T-helper 9 cell (primary cell): ENCODE results near the gene SLC5A6.

Source experiments
- DNase-seq: peaks from one replicate; pipeline ENCODE4 v3.0.0-alpha.2; 2020

SLC5A6 gene

DNA sequence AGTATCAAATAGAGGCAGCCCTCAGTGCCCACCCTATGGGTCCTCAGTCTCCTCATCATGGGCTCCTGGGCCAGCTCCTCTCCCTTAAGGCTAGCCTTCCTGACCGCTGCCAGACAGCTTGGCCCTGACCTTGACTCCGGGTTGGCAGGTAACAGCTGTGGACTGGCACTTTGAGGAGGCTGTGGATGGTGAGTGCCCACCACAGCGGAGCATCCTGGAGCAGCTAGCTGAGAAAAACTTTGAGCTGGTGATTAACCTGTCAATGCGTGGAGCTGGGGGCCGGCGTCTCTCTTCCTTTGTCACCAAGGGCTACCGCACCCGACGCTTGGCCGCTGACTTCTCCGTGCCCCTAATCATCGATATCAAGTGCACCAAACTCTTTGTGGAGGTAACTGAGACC is 24.1 kb upstream of the SLC5A6 start:
- no peak for DNase-seq

- DNase-seq = no peak
Observed at GRCh38 chr2:27233341-27233740, 21.3 kb upstream of the SLC5A6 start.

- DNase-seq = no peak
Observed at GRCh38 chr2:27231921-27232320, 19.9 kb upstream of the SLC5A6 start.

DNA sequence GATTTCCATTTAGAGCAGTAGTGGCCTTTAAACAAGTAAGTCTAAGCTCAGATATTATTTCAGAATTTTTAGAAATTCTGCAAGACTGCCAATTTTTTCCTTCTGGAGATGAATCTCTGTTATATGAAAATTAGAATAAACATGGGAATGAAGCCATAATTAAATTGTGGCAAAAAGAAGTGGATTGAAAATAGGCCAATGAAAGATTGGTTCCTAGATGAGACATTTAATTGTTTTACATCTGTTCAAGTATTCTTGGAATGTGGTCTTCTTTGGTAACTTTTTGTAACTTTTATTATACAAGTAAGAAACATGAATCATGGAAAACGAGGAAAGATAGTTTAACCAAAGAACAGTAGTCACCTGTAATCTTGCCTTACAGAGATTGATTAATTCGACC is 15.4 kb upstream of the SLC5A6 start:
- DNase-seq = no peak

- DNase-seq = no peak
Observed at GRCh38 chr2:27225526-27225925, 13.5 kb upstream of the SLC5A6 start.

DNA sequence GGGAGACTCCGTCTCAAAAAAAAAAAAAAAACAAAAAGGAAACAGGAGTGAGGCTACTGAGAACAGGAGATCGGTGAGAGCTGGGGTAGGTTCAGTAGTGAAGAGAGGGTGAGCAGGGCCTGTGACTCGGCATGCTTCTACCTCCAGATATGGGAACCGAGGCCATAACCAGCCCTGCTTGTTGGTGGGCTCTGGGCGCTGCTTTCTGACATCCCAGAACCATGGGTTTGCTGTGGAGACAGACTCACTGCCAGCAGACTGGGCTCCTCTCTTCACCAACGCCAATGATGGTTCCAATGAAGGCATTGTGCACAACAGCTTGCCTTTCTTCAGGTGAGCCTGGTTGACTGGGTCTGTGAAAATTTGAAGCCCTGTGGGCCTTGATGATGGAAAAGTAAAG is 11.3 kb upstream of the SLC5A6 start:
- DNase-seq = no peak

GRCh38 chr2:27222407-27222806 is 10.3 kb upstream of the SLC5A6 start:
- DNase-seq = no peak

DNA sequence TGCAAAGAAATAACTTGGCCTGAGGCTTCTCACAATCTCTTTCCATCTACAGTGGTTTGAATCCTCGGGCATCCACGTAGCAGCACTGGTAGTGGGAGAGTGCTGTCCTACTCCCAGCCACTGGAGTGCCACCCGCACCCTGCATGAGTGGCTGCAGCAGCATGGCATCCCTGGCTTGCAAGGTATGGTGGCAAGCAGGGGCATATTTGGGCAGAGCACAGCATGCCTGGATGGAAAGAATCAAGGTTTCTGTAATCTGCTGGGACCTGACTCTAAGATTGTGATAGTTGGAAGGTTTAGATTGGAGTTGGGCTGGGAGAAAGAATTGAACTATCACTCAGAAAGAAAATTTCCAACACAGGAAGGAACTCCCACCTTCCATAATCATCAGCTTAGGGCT is 9.1 kb upstream of the SLC5A6 start:
- DNase-seq = no peak

DNA sequence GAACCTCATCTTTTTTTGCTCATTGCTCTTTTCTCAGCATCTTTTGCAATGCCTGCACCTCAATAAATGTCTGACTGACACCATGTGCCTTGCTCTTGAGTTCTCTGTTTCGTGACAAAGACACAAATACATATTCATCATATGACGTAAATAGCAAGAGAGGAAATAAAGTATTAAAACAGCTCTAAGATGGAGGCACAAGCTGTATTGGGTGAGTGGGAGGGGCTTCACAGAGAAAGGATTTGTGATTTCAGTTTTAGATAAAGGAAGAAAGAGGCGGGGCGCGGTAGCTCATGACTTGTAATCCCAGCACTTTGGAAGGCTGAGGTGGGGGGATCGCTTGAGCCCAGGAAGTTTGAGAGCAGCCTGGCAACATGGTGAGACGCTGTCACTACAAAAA is 8.0 kb upstream of the SLC5A6 start:
- DNase-seq = no peak

DNA sequence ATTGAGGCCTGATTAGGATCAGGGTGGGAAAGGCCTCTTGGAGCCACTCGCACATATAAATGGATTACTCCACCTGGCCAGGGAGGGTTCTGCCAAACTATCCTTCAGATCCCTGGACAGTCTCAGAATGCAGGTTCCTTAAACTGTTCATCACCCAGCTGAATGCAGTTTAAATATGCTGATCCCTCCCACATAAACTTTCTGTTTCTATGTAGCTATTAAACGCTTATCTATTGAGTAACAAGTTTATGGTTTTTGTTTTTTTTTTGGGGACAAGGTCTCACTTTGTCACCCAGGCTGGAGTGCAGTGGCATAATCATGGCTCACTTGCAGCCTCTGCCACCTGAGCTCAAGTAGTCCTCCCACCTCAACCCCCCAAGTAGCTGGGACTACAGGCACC is 7.0 kb upstream of the SLC5A6 start:
- no peak for DNase-seq

- DNase-seq = no peak
Observed at GRCh38 chr2:27218614-27219013, 6.5 kb upstream of the SLC5A6 start.

GRCh38 chr2:27217173-27218121 is 5.4 kb upstream of the SLC5A6 start, which contains the start of gene CAD:
Gene CAD, plus strand, starts transcription at chr2:27217369. Its CDS starts 183 bp downstream, at chr2:27217552.
- peak; percentile 81 for DNase-seq

DNA sequence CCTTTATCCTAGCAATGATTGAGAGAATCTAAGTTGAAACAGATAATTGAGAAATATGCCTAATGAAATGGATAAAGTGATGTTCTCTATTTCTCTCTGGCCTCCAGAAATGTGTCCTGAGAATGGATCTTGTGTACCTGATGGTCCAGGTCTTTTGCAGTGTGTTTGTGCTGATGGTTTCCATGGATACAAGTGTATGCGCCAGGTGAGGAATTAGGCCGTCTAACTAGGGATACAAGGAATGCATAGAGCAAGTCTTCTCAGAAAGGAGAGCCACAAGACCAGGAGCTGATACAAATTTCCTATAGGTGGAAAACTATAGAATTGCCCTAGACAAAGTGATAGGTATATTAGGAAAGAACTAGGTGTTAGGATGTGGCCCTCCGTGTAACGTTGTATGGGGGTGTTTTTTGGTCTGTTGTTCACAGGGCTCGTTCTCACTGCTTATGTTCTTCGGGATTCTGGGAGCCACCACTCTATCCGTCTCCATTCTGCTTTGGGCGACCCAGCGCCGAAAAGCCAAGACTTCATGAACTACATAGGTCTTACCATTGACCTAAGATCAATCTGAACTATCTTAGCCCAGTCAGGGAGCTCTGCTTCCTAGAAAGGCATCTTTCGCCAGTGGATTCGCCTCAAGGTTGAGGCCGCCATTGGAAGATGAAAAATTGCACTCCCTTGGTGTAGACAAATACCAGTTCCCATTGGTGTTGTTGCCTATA is 4.5 kb upstream of the SLC5A6 start:
- no peak for DNase-seq

DNA sequence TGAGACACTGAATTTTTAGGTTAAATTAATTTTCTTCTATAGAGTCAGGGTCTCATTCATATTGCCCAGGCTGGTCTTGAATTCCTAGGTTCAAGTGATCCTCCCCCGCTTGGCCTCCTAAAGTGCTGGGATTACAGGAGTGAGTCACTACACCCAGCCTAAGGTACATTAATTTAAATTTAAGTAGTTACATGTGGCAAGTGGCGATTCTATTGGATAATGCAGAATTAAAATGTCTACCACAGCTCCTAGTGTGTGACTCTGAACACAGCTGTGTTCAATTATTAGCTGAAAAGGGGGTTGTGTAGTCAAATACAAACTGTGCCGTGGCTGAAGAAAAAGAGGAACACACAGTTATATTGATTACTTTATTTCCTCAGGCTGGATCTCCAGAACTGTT is 2.9 kb upstream of the SLC5A6 start:
- DNase-seq = no peak

DNA sequence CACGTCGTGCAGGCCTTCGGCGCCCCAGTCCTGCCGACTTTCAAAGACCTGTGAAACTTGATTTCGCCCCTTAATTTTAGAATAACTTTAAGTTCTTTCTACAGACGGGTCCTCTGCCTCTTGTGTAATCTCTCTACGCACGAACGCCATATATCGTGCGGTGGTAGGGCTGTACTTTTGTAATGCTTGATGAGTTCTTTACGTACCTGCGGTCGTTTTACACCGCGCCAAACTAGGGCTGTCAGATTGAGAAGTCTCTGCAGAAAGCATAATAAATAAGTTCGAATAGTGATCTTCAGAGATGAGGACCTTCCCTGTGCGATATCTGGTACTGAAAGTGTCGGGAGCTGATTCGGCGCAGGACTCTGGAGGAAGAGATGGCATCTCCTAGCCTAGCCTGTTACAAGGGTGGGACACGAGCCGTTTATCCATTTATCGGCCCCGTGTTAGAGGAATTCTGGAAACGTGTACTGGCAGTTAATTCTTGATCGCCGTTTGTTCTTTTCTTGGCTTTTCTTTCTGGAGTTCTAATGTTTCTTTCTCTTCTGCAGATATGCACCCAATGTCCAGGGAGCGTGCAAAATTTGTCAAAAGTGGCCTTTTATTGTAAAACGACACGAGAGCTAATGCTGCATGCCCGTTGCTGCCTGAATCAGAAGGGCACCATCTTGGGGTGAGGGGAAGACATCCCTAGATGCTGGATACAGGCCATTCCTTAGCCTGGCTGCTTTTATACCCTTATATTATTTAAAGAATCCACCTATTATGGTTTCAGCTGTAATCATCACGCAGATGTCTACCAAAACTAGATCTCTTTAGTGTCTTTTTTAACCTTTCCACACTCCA is 781 bp upstream of the SLC5A6 start:
- DNase-seq = peak; percentile 44

DNA sequence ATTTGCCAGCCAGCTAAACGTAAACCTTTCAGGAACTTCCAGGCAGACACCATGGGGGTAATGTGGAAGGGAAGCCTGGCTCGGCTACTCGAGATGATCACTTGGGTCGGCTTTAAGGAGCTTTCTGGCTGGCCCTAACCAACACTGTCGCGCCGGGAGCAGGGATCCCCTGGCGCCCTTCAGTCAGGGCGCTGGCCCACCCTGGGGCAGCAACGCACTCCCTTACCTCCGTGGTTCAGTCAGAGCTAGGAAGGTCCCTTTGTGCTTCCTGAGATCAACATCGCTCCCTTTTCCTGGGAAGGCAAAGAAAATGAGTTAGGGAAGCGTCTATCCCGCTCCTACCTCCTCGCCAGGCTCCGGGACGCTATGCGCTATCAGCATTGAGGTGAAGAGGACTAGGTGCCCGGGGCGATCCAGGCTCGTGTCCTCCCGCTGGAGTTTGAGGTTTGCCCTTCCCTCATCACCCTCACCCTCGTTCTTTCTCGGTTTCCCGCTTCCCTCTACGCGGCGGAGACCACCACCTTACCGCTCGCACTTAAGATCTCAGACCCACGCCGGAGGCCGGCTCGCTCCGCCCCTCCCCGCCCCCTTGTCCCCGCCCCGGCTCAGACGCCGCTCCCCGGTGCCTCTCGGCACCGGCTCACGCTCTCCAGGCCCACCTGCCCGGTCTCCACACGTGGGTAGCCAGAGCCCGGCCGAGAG is 676 bp downstream of the SLC5A6 start:
- no peak for DNase-seq

DNA sequence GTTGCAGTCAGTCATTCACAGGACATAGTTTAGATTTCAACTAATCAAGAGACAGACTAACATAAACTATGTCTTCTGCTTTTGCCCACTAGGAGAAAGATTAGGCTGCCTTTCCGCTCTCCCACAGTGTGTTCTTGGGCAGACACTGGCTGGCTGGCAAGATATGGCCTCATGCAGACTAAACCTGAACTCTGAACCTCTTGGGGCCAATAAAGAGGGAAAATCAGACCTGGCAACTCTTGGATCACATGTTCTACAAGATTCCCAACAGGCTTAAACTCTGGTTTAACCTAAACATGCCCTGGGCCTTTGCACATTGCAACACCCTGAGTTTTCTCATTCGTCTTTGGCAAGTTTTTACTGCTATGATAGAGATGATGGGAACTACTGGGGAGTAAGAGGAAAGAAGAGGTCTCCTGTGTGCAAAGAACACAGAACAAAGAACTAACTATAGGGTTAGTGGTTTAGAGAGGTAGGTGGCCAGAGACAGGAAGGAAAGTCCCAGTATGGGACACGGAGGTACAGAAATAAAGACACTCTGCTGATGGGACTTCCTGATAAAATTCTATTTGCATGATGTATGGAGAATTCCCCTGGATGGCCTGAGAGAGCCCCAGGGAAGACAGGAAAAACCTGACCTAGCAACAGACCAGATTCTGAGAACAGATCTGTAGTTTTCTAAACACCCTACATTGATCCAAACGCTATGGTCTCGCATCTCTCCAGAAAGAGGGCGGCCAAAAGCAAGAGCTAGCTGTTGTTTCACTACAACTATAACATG is 2.3 kb downstream of the SLC5A6 start:
- no peak for DNase-seq

GRCh38 chr2:27208486-27209050 is 3.5 kb downstream of the SLC5A6 start:
- no peak for DNase-seq

GRCh38 chr2:27206346-27206745 is 5.7 kb downstream of the SLC5A6 start:
- DNase-seq = no peak

DNA sequence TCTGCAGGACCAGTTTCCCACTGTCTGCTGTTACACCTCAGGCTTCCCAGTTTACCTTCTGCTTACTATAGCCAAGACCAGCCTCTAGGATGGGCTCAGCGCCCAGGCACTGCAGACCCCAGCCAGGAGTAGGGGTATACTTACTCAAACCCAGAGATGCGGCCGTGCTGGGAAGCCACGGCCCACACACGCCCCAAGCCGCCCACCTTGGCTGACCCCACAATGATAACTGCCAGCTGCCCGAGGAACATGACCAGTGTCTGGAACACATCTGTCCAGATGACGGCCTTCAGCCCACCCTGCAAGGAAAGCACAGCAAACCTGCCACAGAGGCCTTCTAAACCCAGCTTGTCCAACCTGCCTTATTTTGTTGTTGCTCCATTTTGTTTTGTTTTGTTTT is 6.9 kb downstream of the SLC5A6 start:
- no peak for DNase-seq

GRCh38 chr2:27204566-27204965 is 7.5 kb downstream of the SLC5A6 start:
- no peak for DNase-seq
